Stomach (tissue), 4 donors: ENCODE measurements around the gene CNTD1.

Source experiments
- POLR2A ChIP-seq, 4 donors: fragments of 450-650 bp; IDR thresholded peaks; one replicate each; pipeline ENCODE4 v1.6.1; 2016; ENCODE audit warnings: antibody characterized with exemption in 4 of 4, control low read depth in 2 of 4, mild to moderate bottlenecking in 1 of 4, moderate library complexity in 1 of 4
- TF ChIP-seq, protein P1 (sequence below), 7 experiments: fragments of 450-650 bp in 4 of 7; fragments of 200-600 bp in 3 of 7; sonication (generic) in 3 of 7; IDR thresholded peaks; one replicate each; pipeline ENCODE4 v1.5.1; 2016 to 2019; ENCODE audit warnings: antibody characterized with exemption in 7 of 7, control low read depth in 2 of 7, mild to moderate bottlenecking in 1 of 7

DNA sequence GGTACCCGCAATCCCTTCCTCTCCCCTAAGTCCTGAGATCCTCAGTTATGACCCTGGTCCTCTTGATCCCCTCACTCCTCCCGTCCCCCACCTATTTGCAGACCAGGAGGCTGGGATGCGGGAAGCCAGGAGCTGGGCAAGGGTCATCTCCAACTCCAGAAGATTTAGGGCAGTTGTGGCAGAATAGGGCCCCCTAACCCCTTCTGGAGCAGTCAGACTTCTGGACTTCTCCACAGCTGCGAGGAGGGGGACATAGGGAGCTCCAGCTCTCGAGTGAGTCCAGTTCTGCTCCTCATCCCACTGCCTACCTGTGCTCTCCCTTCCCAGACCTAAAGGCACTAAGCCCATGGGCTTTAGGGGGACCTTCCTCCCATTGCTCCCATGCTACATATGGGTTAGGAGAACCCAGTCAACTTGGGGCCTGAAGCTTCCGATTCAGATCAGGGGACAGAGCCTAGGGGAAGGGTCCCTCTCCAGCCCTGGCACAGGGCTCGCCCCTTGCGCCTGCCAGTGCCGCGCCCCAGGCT lies 17.0 kb upstream of the CNTD1 start:
- no peak for TF ChIP-seq POLR2A (IDR thresholded peaks at IDR 0.05)
- TF ChIP-seq, protein P1, sequence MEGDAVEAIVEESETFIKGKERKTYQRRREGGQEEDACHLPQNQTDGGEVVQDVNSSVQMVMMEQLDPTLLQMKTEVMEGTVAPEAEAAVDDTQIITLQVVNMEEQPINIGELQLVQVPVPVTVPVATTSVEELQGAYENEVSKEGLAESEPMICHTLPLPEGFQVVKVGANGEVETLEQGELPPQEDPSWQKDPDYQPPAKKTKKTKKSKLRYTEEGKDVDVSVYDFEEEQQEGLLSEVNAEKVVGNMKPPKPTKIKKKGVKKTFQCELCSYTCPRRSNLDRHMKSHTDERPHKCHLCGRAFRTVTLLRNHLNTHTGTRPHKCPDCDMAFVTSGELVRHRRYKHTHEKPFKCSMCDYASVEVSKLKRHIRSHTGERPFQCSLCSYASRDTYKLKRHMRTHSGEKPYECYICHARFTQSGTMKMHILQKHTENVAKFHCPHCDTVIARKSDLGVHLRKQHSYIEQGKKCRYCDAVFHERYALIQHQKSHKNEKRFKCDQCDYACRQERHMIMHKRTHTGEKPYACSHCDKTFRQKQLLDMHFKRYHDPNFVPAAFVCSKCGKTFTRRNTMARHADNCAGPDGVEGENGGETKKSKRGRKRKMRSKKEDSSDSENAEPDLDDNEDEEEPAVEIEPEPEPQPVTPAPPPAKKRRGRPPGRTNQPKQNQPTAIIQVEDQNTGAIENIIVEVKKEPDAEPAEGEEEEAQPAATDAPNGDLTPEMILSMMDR (IDR thresholded peaks at IDR 0.05), result no peak
